Esophagus squamous epithelium (tissue), 5 donors: ENCODE results near the gene WSCD1. TPM values are rescaled to one million over a fixed set of nuclear protein-coding genes. Genes with fewer than 3 reads are reported as not detected.

Experiments used
- DNase-seq: peaks from one replicate; lab custom pipeline; 2025; lab: John Stamatoyannopoulos, UW
- H3K27ac ChIP-seq, 4 donors: fragments of 200-600 bp; sonication (generic); one replicate each; pipeline ENCODE4 v1.5.1; 2016 to 2019; ENCODE audit warnings: mild to moderate bottlenecking in 1 of 4
- H3K27me3 ChIP-seq, 4 donors: fragments of 200-600 bp; sonication (generic); 1 replicate in 3 of 4; 2 replicates in 1 of 4; pipeline versions ENCODE4 v1.5.1 to v1.6.0; 2017 to 2021; ENCODE audit warnings: antibody characterized with exemption in 1 of 4
- H3K36me3 ChIP-seq, 3 donors: fragments of 200-600 bp; sonication (generic); one replicate each; pipeline ENCODE4 v1.5.1; 2016 to 2019
- H3K4me1 ChIP-seq, 3 donors: fragments of 200-600 bp; sonication (generic); one replicate each; pipeline ENCODE4 v1.5.1; 2017 to 2019
- H3K4me3 ChIP-seq, 4 donors: fragments of 200-600 bp; sonication (generic); 1 replicate in 3 of 4; 2 replicates in 1 of 4; pipeline ENCODE4 v1.5.1; 2016 to 2019; ENCODE audit warnings: mild to moderate bottlenecking in 2 of 4, moderate library complexity in 1 of 4
- H3K9me3 ChIP-seq, 3 donors: fragments of 200-600 bp; sonication (generic); one replicate each; pipeline ENCODE4 v1.5.1; 2016 to 2019
- POLR2A ChIP-seq, 4 donors: fragments of 450-650 bp; IDR thresholded peaks; one replicate each; pipeline ENCODE4 v1.6.1; 2017; ENCODE audit warnings: antibody characterized with exemption in 4 of 4, mild to moderate bottlenecking in 4 of 4, moderate library complexity in 3 of 4
- WGBS, 2 donors: methylation state at CpG; one replicate each; pipeline ENCODE4 v1.1.5; 2018; 5-methylcytosine and 5-hydroxymethylcytosine counted together
- intact Hi-C: fragments of 100-400 bp; cut with DNase I; formaldehyde crosslinking; loops from one replicate; pipeline ENCODE4 v1.15.0; 2022
- total RNA-seq, 4 donors: library from RNA; depleted of rRNA; stranded (reverse); fragments of >200 nt; gene quantifications; one replicate each; pipeline ENCODE4 v1.1.0, GENCODE V29; 2016
- TF ChIP-seq, protein P1 (sequence below), 6 experiments: fragments of 450-650 bp in 4 of 6; fragments of 200-600 bp in 2 of 6; sonication (generic) in 2 of 6; IDR thresholded peaks; one replicate each; pipeline ENCODE4 v1.5.1; 2016 to 2019; ENCODE audit warnings: antibody characterized with exemption in 6 of 6, mild to moderate bottlenecking in 4 of 6, moderate library complexity in 4 of 6
- donor health status: DM: yes; HTN: yes; CAD: no.

Gene WSCD1
- total RNA-seq, 4 donors from 2014 or later, result 0.22 to 1.6 (median 1.5) TPM; not detected in 1

- TF ChIP-seq, protein P1, sequence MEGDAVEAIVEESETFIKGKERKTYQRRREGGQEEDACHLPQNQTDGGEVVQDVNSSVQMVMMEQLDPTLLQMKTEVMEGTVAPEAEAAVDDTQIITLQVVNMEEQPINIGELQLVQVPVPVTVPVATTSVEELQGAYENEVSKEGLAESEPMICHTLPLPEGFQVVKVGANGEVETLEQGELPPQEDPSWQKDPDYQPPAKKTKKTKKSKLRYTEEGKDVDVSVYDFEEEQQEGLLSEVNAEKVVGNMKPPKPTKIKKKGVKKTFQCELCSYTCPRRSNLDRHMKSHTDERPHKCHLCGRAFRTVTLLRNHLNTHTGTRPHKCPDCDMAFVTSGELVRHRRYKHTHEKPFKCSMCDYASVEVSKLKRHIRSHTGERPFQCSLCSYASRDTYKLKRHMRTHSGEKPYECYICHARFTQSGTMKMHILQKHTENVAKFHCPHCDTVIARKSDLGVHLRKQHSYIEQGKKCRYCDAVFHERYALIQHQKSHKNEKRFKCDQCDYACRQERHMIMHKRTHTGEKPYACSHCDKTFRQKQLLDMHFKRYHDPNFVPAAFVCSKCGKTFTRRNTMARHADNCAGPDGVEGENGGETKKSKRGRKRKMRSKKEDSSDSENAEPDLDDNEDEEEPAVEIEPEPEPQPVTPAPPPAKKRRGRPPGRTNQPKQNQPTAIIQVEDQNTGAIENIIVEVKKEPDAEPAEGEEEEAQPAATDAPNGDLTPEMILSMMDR (IDR thresholded peaks at IDR 0.05), result no peak
- Histone ChIP-seq H3K4me3 (no peak overlapping the region), H3K27ac (no peak overlapping the region), H3K27me3 (peaks cover 0 to 28% (median 0%) of the 10 kb centered on the region in 4 donors), H3K4me1 (no peaks in the 10 kb centered on the region), H3K36me3 (no peaks in the 10 kb centered on the region), H3K9me3 (no peaks in the 10 kb centered on the region)
- intact Hi-C loops, result no loop called here
- no peak for DNase-seq
- 61 to 82% methylated on average over 2 of the region's 2 CpGs for WGBS, 2 donors
Observed at GRCh38 chr17:6140188-6140587, 70.0 kb downstream of the WSCD1 start.

DNA sequence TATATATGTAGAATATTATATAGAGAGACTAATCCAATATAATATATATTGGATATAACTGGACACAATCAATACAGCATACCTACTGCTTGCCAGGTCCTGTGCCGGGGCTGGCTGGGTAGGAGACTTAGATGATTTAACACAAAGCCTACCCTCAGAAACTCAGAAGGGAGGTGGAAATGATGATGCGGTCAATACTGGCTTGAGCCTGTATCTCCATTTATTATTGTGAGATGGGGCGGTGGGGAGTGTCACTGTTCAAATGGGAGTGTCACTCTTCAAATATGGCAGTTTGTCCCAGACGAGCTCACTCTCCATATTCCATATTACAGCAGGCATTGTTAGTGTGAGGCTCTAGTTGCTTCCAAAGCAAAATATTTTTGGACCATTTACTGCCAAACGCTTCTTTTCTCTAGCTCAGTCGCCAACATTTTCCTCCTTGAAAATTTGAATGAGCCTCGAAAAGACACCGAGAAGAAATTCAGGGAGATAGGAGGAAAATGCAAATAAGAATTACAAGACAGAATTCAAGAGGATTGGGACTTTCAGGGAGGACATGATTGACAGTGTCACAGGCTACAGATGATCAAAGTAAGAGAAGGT, 70.7 kb downstream of the WSCD1 start:
- peaks cover 0 to 24% (median 0%) of the 10 kb centered on the region in 4 donors for H3K27me3 ChIP-seq
- H3K9me3 ChIP-seq, result no peaks in the 10 kb centered on the region
- no peaks in the 10 kb centered on the region for H3K4me1 ChIP-seq
- H3K4me3 ChIP-seq, result no peak overlapping the region
- TF ChIP-seq POLR2A (IDR thresholded peaks at IDR 0.05), result no peak
- TF ChIP-seq, protein P1 (IDR thresholded peaks at IDR 0.05), result no peak
- no peaks in the 10 kb centered on the region for H3K36me3 ChIP-seq
- intact Hi-C loops, result no loop called here
- DNase-seq, result no peak
- WGBS, 2 donors, result 70 to 86% methylated on average over 8 of the region's 8 CpGs
- H3K27ac ChIP-seq, result no peak overlapping the region

DNA sequence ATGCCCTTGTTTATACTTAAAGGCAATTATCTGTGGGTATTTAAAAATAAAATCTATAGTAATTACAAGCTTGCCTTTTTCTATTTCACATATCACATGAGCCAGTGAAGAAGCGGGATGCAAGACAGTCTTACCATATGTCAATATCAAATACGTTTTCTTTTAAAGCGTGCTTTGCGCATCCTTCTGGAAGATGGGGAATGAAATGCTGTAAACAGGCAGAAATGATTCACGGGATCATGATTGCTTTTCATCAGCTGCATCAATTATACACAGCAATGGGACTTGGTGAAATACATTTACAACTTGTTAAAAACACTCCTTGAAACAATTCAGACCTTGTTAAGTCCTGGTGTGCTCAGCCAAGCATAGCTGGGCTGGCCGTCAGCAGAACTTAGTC, 72.5 kb downstream of the WSCD1 start:
- TF ChIP-seq POLR2A (IDR thresholded peaks at IDR 0.05), result no peak
- TF ChIP-seq, protein P1 (IDR thresholded peaks at IDR 0.05), result no peak
- WGBS, 2 donors, result 68 to 75% methylated on average over 6 of the region's 6 CpGs
- Histone ChIP-seq H3K27me3 (peaks cover 0 to 21% (median 0%) of the 10 kb centered on the region in 4 donors), H3K4me1 (no peaks in the 10 kb centered on the region), H3K4me3 (no peak overlapping the region), H3K27ac (no peak overlapping the region), H3K9me3 (no peaks in the 10 kb centered on the region), H3K36me3 (no peaks in the 10 kb centered on the region)
- intact Hi-C loops, result no loop called here
- DNase-seq, result no peak

DNA sequence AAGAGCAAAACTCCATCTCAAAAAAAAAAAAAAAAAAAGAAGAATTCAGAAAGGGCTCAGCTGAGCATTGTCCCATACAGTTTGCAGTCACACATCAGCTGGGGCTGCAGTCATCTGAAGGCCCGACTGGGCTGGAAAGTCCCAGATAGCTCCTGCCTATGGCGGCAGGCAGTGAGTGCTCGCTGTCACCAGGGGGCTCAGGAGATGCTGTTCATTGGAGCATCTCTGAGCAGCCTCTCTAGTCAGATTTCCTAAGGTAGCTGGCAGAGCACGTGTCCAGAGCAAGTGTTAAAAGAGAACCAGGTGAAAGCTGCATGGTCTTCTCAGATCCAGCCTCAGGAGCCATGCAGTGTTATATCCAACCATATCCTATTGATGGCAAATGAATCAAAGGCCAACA, 75.8 kb downstream of the WSCD1 start:
- TF ChIP-seq, protein P1 (IDR thresholded peaks at IDR 0.05), result no peak
- TF ChIP-seq POLR2A (IDR thresholded peaks at IDR 0.05), result no peak
- Histone ChIP-seq H3K36me3 (no peaks in the 10 kb centered on the region), H3K27ac (no peak overlapping the region), H3K4me1 (no peaks in the 10 kb centered on the region), H3K4me3 (no peak overlapping the region), H3K27me3 (peaks cover 0 to 25% (median 0%) of the 10 kb centered on the region in 4 donors), H3K9me3 (no peaks in the 10 kb centered on the region)
- intact Hi-C loops, result no loop called here
- no peak for DNase-seq
- 67 to 83% methylated on average over 4 of the region's 4 CpGs for WGBS, 2 donors

GRCh38 chr17:6147042-6147441, 76.9 kb downstream of the WSCD1 start:
- DNase-seq, result no peak
- Histone ChIP-seq H3K36me3 (no peaks in the 10 kb centered on the region), H3K4me3 (no peak overlapping the region), H3K27me3 (peaks cover 0 to 20% (median 0%) of the 10 kb centered on the region in 4 donors), H3K9me3 (no peaks in the 10 kb centered on the region), H3K4me1 (no peaks in the 10 kb centered on the region), H3K27ac (no peak overlapping the region)
- WGBS, 2 donors, result 50 to 56% methylated on average over 5 to 7 of the region's 7 CpGs
- intact Hi-C loops, result no loop called here
- no peak for TF ChIP-seq POLR2A (IDR thresholded peaks at IDR 0.05)
- TF ChIP-seq, protein P1 (IDR thresholded peaks at IDR 0.05), result no peak
